HG02884 (cell line): ENCODE results near the gene RBMS3.

Experiments
- ATAC-seq: cut with Tn5 transposase; IDR thresholded peaks from one replicate; pipeline ENCODE4 v1.9.1; 2021; ENCODE audit warnings: mild to moderate bottlenecking, moderate library complexity; ENCODE audit not compliant: unreplicated experiment

RBMS3 gene

GRCh38 chr3:29914861-29915524 is 634.1 kb downstream of the RBMS3 start:
- no peak for ATAC-seq

- no peak for ATAC-seq
Observed at GRCh38 chr3:29919571-29919970, 638.7 kb downstream of the RBMS3 start.

GRCh38 chr3:29922992-29923746 is 642.3 kb downstream of the RBMS3 start:
- no peak for ATAC-seq

GRCh38 chr3:29924783-29925561 is 644.1 kb downstream of the RBMS3 start:
- no peak for ATAC-seq

- ATAC-seq = no peak
Observed at GRCh38 chr3:29926378-29926777, 645.5 kb downstream of the RBMS3 start.

- no peak for ATAC-seq
Observed at GRCh38 chr3:29932696-29933325, 651.9 kb downstream of the RBMS3 start.

GRCh38 chr3:29933802-29934490 is 653.1 kb downstream of the RBMS3 start:
- ATAC-seq = no peak

- ATAC-seq = no peak
Observed at GRCh38 chr3:29934751-29935150, 653.9 kb downstream of the RBMS3 start.

- ATAC-seq = peak; percentile 89
Observed at GRCh38 chr3:29936054-29936453, 655.2 kb downstream of the RBMS3 start.

- no peak for ATAC-seq
Observed at GRCh38 chr3:29936766-29937165, 655.9 kb downstream of the RBMS3 start.

GRCh38 chr3:29937185-29937584 is 656.3 kb downstream of the RBMS3 start:
- no peak for ATAC-seq

- ATAC-seq = no peak
Observed at GRCh38 chr3:29940759-29941323, 660.0 kb downstream of the RBMS3 start.

- ATAC-seq = no peak
Observed at GRCh38 chr3:29942297-29942696, 661.4 kb downstream of the RBMS3 start.

- ATAC-seq = no peak
Observed at GRCh38 chr3:29949131-29949530, 668.3 kb downstream of the RBMS3 start.

- no peak for ATAC-seq
Observed at GRCh38 chr3:29949940-29950616, 669.2 kb downstream of the RBMS3 start.

GRCh38 chr3:29952431-29952830 is 671.6 kb downstream of the RBMS3 start:
- no peak for ATAC-seq

- ATAC-seq = no peak
Observed at GRCh38 chr3:29955413-29955812, 674.5 kb downstream of the RBMS3 start.

- no peak for ATAC-seq
Observed at GRCh38 chr3:29958816-29959215, 677.9 kb downstream of the RBMS3 start.

GRCh38 chr3:29971895-29972294 is 691.0 kb downstream of the RBMS3 start:
- ATAC-seq = no peak
